Astrocyte of the hippocampus (primary cell): ENCODE data around the gene BMX.

Experiments
- DNase-seq: peaks from one replicate; pipeline ENCODE4 v3.0.0; 2011; ENCODE audit warnings: low read depth, low spot score

BMX gene

GRCh38 chrX:15500497-15500966 is at the start of gene BMX:
TSS of gene BMX (plus strand) at chrX:15500807. CDS start at chrX:15508354, 7,547 bp downstream.
- no peak for DNase-seq

- DNase-seq = peak; percentile 11
Observed at GRCh38 chrX:15451913-15452312, 48.7 kb upstream of the BMX start.

GRCh38 chrX:15464704-15465103 is 35.9 kb upstream of the BMX start:
- no peak for DNase-seq

GRCh38 chrX:15465347-15465746 is 35.3 kb upstream of the BMX start:
- no peak for DNase-seq

- no peak for DNase-seq
Observed at GRCh38 chrX:15465896-15466651, 34.5 kb upstream of the BMX start.

- peak; percentile 48 for DNase-seq
Observed at GRCh38 chrX:15468036-15468435, 32.6 kb upstream of the BMX start.

- DNase-seq = no peak
Observed at GRCh38 chrX:15469613-15470012, 31.0 kb upstream of the BMX start.

GRCh38 chrX:15471028-15471427 is 29.6 kb upstream of the BMX start:
- peak; percentile 76 for DNase-seq

- no peak for DNase-seq
Observed at GRCh38 chrX:15472531-15472930, 28.1 kb upstream of the BMX start.

GRCh38 chrX:15474028-15474427 is 26.6 kb upstream of the BMX start:
- DNase-seq = no peak

- DNase-seq = peak; percentile 26
Observed at GRCh38 chrX:15475021-15475420, 25.6 kb upstream of the BMX start.

GRCh38 chrX:15475486-15475885 is 25.1 kb upstream of the BMX start:
- no peak for DNase-seq

- DNase-seq = no peak
Observed at GRCh38 chrX:15483891-15484290, 16.7 kb upstream of the BMX start.

- DNase-seq = no peak
Observed at GRCh38 chrX:15492469-15492868, 8.1 kb upstream of the BMX start.

- peak; percentile 90 for DNase-seq
Observed at GRCh38 chrX:15493118-15493962, 7.3 kb upstream of the BMX start, which contains the start of gene PIR. TSS of gene PIR (minus strand) at chrX:15493333. CDS start at chrX:15491257, 2,076 bp downstream.

GRCh38 chrX:15495801-15496200 is 4.8 kb upstream of the BMX start:
- DNase-seq = no peak

GRCh38 chrX:15496824-15497223 is 3.8 kb upstream of the BMX start:
- no peak for DNase-seq

- peak; percentile 60 for DNase-seq
Observed at GRCh38 chrX:15497865-15498264, 2.7 kb upstream of the BMX start.

- DNase-seq = no peak
Observed at GRCh38 chrX:15498741-15499140, 1.9 kb upstream of the BMX start.

GRCh38 chrX:15499976-15500375 is 631 bp upstream of the BMX start:
- DNase-seq = no peak

- DNase-seq = no peak
Observed at GRCh38 chrX:15501506-15501905, 899 bp downstream of the BMX start.

GRCh38 chrX:15504661-15505060 is 4.1 kb downstream of the BMX start:
- DNase-seq = no peak

GRCh38 chrX:15505101-15505500 is 4.5 kb downstream of the BMX start:
- no peak for DNase-seq
